ENCODE data around the gene IGSF22. TPM values are rescaled to one million over a fixed set of nuclear protein-coding genes. Genes with fewer than 3 reads are reported as not detected.

The IGSF22 gene
- total RNA-seq, 1 donor from 2014 or later: 0.26 TPM

DNA sequence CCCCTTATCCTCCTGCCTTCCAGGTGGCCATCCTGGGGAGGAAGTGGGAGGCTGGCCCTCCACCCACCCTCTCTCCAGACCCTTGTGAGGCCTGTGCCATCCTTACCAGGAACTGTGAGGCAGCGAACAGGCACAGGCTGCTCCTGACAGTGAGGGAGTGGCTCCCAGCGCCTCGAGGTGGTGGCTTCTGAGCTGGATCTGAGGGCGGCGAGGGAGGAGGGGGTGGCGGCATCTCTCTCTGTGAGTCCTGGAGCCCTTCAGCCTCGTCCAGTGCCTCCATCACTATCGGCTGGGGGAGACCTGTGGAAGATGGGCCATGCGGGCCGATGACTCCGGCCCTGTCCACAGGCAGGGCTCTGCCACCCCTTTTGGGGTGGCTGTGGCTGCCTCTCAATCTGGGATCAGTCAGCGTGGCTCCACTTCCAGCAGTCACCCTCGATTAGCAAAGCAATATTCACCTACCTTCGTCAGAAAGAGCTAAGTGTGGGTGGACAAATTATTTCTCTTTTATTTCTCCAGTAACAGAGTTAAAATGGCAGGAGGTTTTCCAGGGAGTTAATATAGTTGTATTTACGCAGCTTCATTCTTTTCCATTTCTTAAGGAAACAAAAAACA lies 18.0 kb upstream of the IGSF22 start:
- DNase-seq (ENCODE audit: low read depth in 2 of 2): no peak

DNA sequence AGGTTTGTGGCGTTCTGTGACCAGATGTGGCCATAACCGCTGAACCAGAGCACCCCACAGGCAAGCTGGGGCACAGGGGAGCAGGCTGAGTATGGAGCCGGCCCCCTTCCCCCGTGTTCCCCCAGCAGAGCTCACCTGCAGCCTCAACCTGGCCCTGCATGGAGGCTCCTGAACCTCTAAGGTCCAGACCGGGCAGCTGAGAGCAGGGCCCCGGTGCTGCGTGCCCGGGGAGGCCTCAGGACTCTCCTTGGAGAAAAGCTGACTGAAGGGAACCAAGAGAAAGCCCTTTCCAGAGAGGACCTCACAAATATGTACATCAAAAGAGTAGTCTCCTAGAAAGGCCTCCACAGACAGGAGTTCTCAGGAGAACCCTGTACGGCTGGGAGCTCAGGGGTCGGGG lies 17.4 kb upstream of the IGSF22 start:
- no peak for DNase-seq (ENCODE audit: low read depth in 2 of 2)

DNA sequence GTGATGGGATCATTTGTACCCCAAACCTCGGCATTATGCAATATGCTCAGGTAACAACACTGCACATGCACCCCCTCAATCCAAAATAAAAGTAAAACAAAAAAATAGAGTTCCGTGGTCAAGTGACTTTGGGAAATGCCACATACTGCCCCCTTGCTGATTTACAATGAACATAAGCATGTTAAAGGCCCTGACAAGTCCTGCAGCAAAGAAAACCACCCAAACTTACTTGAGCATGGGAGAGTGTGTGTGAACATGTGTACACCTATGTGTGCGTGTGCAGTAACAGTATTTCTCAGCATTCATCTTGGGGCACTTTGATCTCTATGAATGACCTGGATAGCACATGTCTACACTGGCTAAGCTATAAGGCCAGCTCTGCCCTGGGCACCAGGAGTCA lies 15.8 kb upstream of the IGSF22 start:
- no peak for DNase-seq (ENCODE audit: low read depth in 2 of 2)

DNA sequence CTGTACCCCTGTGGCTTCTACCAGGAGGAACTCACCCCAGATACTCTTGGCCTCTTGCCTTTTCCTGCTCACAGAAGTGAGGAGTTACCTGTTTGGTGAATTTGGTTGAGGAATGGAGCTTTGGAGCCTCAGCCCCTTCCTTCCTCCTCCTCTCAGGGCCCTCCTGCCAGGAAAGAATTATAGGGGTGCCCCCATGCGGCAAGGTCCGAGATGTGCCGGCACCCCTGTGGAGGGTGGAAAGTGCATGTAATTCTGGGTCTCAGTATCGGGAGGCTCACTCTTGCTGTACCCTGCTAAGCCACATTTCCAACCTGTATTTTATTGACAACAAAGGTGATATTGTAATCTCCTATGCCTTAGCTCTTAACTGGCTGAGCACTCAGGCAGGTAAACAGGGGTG lies 13.7 kb upstream of the IGSF22 start:
- DNase-seq (ENCODE audit: low read depth in 2 of 2): no peak

DNA sequence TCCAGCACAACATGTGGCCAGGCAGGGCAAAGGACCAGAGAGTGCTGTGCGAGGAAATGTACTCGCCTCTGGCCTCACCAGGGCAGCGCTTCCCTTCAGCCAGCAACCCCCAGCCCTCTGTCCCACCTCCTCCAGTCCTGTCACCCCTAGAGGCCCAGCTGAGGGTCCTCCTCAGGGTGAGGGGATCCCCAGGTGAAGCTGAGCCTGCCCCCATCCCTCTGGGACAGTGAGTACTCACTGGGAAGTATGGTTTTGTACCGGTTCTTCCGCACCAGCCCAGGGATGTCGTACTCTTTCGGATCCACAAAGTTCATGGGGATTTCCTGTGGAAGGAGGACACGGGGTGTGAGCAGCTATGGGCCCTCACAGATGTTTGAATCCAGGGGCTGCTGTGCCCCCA lies 11.7 kb upstream of the IGSF22 start:
- no peak for DNase-seq (ENCODE audit: low read depth in 2 of 2)

DNA sequence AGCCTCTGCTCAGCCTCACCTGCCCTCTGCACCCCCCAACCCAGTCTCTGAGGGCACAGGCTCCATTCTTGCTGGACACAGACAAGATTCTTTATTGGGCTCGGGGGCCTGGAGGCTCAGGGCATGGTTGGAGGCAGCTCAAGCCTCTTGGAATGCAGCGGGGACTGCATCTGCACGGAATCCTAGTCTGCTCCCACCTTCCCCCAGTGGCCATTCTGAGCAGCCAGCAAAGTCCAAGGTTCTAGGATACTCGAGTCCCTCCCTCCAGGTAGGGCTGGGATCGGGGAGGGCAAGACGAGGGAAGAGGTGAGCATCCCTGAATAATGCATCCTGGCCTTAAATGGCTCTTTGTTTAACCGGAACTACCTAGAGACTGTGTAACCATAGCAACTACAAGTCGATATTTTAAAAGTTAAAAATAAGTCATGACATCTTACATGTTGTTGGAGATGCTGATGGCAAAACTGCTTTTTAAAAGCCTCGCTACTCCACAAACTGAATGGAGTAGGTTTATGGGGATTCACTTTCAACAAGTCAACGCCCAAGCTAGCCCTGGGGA lies 10.7 kb upstream of the IGSF22 start:
- no peak for DNase-seq (ENCODE audit: low read depth in 2 of 2)

DNA sequence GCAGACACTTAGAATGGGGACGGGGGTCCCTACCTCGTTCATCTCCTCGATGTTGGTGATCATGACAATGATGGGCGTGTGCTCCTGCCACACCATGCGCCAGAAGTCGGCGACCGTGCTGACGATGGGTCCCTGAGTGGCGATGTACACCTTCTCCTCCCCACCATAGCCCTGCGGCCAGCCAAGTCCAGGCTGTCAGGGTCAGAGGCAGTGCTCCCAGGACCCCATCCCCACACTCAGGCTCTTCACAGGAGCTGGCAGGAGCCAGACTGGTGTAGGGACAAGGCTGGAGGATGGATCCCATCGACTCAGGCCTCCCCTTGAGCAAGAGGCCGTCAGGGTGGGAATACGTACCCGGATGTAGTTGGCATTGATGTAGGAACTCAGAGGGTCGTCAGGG lies 7.2 kb upstream of the IGSF22 start:
- DNase-seq (ENCODE audit: low read depth in 2 of 2): no peak

DNA sequence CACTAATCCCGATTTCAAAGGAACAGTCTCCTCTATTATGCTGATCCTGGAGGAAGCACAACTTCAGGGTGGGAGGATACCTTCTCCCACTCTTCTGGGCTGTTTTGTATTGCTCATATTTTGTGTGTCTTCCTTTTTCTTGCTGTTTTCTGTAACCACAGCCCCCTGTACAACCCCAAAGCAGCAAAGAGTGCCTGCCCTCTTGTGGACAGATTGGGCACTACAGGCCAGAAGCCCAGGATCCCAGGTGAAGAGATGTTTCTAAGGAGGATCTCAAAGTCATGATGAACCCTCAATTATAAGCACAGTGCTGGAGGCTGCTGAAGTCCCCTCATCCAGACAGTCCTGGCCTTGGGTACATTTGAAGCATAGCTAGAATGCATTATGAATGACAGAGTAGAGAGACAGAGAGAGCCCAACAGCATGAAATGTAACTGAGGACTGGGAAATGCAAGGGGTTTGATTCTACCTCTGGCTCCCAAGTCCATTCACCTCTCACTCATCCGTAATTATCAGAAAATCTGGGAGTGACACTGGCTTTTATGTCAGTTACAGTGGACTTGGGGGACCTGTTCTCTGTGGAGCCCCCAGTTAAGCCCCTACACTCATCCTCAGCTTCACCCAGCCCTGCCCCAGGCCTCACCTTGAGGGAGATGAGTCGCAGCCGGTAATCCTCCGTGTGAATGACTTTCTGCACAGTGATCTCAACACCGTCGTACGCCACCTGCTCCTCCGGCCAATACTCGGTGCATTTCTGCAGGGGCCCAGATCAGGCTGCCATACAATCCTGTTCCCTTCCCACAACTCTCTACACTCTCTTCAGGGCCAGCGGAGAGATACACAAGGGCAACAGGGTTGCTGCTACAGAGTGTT lies 6.2 kb upstream of the IGSF22 start:
- peak in 1 of 2 donors; percentile 43 for DNase-seq (ENCODE audit: low read depth in 2 of 2)

DNA sequence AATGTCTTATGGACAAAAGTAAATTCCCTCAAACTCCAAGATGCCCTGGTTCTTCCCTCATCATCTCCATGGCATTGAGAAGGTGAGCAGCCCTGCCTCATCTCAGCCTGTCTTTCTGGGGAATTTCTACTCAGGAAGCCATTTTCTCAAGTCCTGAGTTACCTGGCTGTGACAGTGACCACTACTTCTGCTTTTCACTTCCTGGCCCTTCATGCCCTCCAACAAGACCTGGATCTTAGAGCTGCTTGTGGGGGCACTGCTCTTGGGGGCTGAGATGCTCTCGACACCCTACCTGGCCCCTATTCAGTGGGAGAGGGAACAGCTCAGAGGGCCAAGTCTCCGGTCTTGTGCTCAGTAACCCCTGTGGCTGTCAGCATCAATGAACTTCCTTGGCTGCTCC lies 5.5 kb upstream of the IGSF22 start:
- no peak for DNase-seq (ENCODE audit: low read depth in 2 of 2)

DNA sequence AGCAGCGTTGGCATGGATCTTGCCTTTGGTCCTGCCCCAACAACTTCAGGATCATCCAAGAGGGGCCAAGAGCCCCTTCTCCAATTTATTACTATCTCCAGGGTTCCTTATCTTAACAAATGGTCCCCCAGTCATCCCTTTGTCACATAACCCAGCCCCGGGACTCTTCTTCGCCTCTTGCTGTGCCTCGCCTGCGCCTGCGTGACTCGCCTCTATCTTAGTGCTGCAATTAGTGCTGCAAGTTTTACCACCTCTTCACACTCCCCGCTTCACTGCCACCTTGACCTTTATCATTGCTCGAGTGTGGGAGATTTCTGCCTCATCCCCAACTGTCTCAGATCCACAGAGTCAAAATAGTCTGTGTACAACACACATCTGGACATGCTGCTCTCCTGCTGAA lies 4.0 kb upstream of the IGSF22 start:
- no peak for DNase-seq (ENCODE audit: low read depth in 2 of 2)

DNA sequence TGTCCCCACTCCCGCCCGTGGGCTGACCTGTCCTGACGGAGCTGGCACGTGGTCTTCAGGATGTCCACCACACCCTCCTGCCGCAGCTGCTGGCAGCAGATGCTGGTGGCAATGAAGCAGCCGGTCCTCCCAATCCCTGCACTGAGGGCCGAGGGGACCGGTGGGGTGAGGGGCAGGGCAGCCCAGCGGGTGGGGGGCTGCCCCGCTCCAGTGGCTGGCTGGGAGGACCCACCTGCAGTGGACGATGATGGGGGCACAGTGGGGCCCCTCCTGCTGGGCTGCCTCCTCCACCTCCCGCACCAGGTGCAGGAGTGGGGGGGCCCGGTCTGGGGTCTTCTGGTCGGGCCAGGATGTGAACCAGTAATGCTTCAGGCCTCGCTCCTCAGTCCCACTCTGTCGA lies 3.4 kb upstream of the IGSF22 start:
- DNase-seq (ENCODE audit: low read depth in 2 of 2): no peak

DNA sequence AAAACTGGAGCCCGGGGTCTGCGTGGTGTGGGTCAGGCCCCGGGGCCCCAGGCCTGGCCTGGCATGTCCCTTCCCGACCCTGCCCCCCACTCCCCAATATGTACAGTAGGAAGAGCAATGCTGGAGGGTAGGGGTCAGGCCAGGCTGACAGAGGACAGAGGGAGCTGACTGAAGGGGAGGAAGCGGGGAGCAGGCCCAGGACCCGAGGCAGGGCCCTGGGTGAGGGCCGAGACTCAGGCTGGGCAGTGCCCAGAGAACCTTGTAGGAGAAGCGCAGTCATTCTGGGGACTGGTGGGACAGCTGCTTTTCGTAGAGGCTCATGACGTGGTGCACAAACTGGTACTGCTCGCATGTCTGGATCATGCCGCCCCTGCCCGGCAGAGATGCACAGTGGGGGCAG lies 2.7 kb upstream of the IGSF22 start:
- DNase-seq (ENCODE audit: low read depth in 2 of 2): no peak

DNA sequence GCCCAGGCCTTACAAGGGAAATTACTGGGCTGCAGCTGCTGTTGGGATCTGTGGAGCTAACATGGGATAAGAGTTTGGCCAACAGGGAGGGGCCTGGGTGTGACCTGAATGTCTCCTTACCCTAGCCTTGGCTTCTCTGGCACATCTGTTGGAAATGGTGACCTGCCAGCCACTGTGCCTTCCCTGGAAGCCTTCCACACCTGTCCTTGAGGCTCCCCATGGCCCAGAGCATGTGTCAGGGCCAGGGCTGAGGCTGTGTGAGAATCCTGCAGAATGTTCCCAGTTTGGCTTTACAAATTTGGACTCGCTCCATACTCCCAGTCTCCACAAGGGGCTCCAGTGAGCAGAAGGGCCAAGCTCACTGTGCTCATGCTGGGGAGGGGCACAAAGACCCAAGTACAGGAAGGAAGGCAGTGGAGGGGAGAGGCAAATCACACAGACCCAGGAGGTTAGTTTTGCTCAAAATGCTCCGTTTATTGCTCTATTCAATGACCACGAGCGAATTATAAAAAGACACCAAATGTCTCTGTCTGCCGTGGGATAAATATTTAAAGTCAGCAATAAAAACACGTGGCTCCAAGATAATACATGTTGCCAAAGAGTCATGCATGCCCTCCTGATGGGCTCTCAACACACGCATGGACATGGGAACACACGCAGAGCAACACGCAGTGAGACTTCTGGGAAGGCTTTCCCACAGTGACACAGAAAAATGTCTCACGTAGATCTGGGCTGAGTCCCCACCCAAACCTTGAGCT lies 1.7 kb upstream of the IGSF22 start:
- DNase-seq (ENCODE audit: low read depth in 2 of 2): peak in 1 of 2 donors; percentile 38

DNA sequence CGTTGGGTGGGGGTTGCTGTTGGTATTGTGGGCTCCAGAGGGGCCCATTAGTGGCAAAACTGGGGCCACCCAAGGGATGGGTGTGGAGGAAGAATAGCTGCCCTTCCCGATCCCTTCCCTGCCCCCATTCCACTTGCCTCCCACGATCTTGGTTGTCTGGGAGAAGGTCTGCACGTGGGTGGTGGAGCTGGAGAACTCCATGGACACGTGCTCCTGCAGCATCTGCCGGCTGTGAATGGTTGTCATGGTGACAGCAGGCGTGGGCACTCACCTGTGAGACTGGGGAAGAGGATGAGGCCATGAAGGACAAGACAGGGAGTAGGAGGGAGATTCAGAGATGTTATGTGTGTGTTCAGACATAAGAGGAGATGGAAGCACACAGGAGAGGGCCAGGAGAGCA lies 2.0 kb downstream of the IGSF22 start:
- no peak for DNase-seq (ENCODE audit: low read depth in 2 of 2)

DNA sequence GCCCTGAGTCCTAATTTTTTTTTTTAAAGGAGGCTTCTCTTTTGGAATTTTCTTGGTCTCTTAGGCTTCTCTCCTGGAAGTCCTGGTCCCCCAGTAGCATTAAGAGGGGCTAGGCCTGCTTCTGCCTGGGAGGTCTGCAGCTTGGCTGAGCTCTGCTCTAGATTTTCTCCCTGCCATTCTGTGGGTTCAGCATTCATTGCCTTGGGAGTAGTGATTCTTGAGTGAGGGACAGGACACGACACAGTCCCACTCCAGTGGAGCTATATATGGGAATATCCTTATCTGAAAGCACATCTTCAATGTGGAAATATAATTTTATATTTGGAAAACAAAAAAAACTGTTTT lies 3.7 kb downstream of the IGSF22 start:
- no peak for DNase-seq (ENCODE audit: low read depth in 2 of 2)

DNA sequence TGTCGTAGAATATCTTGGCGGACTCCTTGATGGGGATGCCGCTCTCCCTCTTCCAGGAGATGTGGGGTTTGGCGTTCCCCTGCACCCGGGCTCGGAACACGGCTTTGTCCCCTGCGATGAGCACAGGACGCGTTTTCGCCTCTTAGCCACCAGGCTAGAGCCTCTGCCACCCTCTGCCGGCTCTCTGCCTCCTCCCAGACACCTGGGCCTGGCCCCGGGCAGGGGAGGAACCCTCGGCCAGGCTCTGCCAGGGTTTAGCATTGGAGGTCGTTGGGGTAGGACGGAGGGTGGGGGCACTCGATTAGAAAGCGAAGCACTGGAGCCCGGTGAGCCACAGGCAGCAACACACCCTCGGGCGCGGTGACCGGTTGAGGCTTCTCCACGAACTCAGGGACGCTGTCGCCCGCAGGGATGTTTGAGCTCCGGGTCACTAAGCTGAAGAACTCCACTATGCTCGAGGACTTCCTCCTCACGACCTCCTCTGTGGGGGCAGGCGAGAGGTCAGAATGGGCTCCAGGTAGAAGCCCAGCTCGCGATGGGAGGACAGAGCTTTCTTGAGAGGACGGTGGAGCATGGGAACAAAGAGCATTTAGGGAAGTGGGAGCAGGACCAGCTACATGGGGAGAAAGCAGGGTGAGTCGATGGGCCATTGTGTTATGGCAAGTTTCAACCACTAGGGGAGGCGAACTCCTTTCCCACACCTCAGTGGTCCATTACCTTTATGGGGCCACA lies 4.3 kb downstream of the IGSF22 start:
- peak in 1 of 2 donors; percentile 55 for DNase-seq (ENCODE audit: low read depth in 2 of 2)

DNA sequence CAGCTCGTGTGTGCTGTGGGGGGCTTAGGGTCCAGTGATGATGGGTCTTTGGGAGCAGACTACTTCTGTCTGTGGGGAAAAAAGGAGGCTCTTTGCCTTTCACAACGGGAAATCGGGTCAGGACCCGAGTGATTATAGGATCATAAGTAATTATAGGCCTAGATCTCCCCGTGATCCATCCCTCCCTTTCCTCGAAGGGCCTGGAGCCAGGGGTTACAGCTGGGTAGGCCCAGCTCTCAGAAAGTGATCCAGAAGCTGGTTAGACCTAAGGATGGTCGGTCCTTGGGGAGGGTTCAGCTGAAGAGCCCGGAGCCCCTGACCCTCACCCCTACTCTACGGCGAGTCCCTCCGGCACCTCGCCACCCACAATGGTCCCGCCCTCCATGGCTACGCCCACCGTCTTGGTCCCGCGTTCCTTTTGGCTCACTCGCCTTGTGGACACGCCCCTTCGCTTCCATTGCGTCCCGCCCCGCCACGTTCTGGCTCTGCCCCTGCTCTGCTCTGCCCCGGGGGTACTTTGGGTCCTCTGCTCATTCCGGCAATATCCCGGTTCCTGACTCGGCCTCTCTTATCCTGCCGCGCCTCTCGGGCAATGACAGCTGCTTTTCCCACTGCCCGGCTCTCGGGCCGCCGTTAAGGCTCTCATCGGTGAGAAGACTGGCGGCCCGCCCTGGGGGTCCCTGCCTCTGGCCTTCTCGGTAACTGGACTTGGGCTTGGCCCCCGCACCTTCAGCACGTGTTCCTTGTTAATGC lies 5.0 kb downstream of the IGSF22 start:
- peak in 1 of 2 donors; percentile 67 for DNase-seq (ENCODE audit: low read depth in 2 of 2)

DNA sequence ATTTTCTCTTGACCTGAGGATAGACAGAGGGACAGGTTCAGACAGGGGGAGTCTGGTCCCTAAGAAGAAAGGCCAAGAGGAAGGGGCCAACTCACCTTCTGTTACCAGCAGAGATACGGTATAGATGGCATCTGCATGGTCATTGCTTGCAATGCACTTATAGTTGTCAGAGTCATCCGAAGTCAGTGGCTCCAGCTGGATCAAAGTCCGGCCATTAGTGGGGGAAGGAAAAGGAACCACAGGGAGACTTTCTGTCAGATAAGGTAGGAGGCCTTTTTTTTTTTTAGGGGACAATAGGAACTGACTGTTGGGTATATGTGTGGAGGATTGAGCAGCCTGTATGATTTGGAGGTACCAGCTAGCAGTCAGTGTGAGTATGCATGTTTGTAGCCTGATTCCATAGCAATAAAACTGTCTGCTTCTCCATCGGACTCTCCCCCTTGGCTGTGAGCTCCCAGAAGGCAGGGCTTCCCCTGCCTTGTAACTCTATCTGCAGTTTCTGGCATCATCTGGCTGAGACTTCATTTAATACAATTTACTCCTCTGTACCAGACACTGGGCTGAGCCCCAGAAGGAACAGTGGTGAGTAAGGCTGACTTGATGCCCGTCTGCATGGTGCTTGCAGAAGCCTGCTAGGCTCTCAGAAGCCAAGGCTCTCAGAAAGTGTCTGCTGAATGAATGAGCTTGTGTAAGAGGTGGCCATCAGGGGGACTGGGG lies 5.7 kb downstream of the IGSF22 start:
- no peak for DNase-seq (ENCODE audit: low read depth in 2 of 2)

DNA sequence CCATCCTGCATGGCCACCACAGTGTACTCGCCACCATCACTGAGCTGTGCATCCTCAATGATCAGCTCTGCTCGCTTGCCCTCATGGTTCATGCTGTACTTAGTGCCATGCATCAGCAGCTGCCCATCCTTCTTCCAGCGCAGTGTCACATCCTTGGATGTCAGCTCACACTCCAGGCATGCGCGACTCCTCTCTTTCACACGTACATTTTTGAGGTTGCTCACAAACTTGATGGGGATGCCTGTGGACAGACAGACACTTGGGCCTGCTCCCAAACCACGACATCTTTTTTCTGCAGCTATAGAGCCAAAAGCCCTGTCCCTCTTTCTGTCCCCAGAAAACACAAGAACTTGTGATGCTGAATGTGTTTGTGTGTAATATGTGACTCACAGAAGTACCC lies 10.5 kb downstream of the IGSF22 start:
- DNase-seq (ENCODE audit: low read depth in 2 of 2): no peak

DNA sequence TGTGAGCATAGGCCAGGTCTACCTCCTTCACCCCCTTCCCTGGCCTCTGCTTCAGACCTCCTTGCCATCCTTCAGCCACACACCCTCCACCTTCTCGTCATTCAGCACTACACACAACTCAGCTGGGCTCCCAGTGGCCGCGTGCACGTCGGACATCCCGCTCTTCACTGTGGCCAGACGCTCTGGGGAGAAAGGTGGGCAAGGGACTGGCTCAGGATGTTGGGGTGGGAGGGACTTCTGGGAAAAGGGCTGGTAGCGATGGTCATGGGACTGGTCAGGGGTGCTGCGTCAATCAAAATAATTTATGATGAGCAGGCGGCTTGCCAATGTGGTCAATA lies 11.6 kb downstream of the IGSF22 start:
- DNase-seq (ENCODE audit: low read depth in 2 of 2): no peak

Data from dermis microvascular lymphatic vessel endothelial cell (primary cell).